Right hindlimb (tissue), 1 donor: ENCODE data around the gene IL31RA.
"Not testable (repeated sequence)": the region's sequence is repeated elsewhere in the genome, so short reads cannot be mapped to it uniquely, and the experiment has no call there.

ENCODE experiments used
- DNase-seq: peaks from one replicate; pipeline ENCODE4 v3.0.0-alpha.2; 2018

The IL31RA gene

GRCh38 chr5:55850839-55851674, at the start of gene IL31RA:
Gene IL31RA, plus strand, starts transcription at chr5:55851357. Its CDS starts 214 bp downstream, at chr5:55851571.
- DNase-seq, result no peak

DNA sequence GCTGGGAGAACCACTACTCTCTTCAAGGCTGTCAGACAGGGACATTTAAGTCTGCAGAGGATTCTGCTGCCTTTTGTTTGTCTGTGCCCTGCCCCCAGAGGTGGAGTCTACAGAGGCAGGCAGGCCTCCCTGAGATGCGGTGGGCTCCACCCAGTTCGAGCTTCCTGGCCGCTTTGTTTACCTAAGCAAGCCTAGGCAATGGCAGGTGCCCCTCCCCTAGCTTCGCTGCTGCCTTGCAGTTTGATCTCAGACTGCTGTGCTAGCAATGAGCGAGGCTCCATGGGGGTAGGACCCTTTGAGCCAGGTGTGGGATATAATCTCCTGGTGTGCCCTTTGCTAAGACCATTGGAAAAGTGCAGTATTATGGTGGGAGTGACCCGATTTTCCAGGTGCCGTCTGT, 42.3 kb upstream of the IL31RA start:
- DNase-seq, result not testable (repeated sequence)

DNA sequence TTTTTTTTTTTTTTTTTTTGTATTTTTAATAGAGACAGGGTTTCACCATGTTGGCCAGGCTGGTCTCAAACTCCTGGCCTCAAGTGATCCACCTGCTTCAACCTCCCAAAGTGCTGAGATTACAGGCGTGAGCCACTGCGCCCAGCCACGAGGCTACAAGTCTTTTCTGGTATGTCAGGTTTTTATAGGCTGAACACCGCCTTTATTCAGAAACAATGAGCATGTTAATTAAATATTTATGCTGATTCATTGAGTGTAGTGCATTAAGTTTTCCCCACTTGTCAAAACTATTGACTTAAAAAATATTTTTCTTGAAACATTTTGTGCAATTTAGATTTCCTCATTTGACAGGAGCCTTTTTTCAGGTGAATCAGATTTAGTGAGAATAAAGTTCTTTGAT, 35.2 kb upstream of the IL31RA start:
- DNase-seq, result not testable (repeated sequence)

DNA sequence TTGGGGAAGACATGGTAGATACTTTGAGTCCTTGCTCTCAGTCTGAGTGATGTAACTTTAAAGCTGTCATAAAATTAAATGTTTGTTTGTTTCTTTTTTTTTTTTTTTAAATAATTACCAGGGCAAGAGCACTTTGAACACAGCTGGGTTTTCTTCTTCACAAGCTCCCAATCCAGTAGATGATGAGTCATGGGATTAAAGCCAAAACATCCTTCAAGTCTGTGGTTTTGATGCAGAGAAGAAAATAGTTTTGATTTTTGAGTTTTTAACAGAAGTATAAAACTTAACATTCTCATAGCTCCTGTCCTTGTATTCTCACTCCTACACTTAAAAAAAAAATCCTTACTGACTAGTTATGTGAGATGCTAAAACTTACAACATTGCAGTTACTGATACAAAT, 34.8 kb upstream of the IL31RA start:
- DNase-seq, result no peak

DNA sequence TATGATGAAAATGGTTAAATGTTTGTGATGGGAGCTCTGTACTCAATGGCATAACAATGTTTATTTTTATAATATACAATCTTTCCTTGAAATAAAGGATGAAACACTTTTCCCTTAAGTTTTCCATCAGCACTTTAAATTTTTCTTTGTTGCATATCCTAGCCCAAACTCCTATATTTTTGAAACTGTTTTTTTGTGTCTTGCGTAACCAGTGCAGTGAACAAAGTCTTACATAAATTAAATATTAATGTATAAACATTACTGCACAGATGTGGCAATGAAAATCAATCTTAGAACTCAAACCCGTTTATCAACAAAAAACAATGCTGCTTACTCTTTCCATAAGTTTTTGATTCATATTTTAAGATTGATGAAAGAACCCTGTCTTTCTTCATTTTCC, 34.1 kb upstream of the IL31RA start:
- no peak for DNase-seq

GRCh38 chr5:55820488-55820887, 30.7 kb upstream of the IL31RA start:
- no peak for DNase-seq

GRCh38 chr5:55821731-55822512, 29.2 kb upstream of the IL31RA start:
- DNase-seq, result peak; percentile 58

DNA sequence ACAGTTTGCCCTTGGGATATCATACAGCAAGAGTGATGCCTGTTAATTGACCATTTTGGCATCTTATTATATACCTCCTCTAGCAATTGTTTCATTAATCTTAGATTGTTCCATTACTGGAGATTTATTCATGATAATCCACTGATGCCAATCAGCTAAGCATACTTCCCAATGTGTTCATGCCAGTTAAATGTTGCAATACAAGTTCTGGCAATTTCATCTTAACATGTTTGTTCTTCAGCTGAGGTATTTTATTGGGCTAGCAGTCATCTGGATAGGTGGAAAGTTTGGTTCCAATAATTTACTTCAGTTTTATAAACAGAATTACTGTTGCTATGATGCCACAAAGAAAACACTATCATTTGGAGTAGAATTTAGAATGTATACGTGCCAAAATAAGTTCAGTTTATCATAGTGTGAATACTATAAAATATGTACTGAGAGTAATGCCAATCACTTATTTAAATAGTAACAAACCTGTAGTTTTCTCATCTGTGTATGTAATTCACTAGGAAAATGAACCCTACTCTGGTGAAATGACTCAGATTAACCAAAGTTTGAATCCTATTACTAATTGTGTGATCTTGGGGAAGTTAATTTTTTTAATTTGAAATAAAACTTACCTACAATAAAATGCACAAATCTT, 27.9 kb upstream of the IL31RA start:
- DNase-seq, result no peak

DNA sequence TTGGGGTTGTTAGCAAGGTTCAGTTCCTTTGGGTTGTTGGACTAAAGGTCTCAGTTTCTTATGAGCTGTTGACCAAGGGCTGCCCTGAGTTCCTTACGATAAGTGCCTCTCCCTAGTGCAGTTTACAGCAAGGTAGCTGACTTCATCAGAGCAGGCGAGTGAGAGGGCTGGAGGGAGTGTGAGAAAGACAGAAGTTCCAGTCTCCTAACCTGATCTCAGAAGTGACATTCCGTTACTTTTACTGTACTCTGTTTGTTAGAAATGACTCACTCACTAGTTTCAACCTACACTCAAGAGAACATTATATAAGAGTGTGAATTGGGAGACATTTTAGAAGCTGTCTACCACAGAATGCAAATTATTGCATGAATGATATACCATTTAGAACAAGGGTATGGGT, 21.2 kb upstream of the IL31RA start:
- DNase-seq, result no peak

DNA sequence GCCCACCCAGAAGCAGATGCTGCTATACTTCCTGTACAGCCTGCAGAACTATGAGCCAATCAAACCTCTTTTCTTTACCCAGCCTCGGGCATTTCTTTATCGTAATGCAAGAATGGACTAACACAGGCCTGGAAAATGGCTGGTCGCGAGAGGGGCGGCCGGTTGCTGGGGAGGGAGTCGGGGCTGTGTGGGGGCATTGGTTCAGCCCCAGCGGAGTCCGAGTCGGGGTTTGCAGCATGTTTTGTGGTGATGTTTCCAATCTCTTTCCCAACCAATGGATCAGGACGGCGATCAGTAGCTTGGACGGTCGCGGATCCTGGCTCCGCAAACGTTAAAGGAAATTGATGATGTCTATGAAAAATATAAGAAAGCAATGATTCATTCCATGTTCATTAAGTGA, 18.7 kb upstream of the IL31RA start:
- DNase-seq, result no peak

DNA sequence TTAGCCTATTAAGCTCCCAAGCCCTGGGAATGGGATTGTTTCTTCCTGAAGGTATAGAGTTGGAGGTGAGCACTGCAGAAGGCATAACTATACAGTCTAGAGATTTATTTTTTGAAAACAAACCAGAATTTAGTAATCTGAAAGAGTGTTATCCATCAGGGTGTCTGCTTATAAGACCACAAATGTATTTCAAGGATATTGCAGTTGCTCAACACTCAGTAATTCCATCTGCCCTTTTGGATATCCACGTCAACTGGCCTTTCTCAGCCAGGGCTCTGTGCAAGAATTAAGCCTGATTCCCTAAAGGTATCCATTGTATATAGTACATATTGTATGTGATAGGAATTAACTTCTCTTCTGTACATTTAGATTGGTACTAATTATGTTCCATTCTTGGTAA, 15.0 kb upstream of the IL31RA start:
- no peak for DNase-seq

DNA sequence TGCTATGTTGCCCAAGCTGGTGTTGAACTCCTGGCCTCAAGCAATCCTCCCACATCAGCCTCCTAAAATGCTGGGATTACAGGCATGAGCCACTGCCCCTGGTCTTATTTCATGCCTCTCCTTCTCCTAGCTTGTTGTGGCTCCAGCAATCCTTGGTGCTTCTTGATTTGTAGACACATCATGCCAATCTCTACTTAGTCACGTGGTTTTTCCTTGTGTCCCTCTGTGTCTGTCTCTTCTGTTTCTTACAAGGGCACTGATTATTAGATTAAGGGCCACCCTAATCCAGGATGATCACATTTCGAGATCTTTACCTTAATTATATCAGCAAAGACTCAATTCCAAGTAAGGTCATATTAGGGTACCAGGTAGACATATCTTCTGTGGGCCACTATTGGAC, 9.2 kb upstream of the IL31RA start:
- no peak for DNase-seq

DNA sequence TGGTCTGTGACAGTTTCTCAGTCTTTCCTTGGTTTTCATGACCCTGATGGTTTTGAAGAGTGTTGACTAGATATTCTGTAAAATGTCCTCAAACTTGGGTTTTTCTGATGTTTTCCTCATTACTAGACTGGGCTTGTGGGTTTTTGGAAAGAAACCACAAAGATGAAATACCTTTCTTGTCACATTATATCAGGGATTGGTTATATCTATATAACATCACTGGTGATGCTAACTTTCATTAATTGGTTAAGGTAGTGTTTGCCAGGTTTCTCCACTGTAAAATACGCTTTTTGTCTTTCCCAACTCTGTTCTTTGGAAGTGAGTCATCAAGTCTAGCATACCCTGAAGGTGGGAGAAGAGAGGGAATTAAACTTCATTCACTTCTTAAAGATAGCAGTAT, 3.3 kb upstream of the IL31RA start:
- no peak for DNase-seq

- DNase-seq, result no peak
Measured at GRCh38 chr5:55848783-55849182, 2.4 kb upstream of the IL31RA start.

GRCh38 chr5:55851675-55851979, 470 bp downstream of the IL31RA start:
- no peak for DNase-seq

DNA sequence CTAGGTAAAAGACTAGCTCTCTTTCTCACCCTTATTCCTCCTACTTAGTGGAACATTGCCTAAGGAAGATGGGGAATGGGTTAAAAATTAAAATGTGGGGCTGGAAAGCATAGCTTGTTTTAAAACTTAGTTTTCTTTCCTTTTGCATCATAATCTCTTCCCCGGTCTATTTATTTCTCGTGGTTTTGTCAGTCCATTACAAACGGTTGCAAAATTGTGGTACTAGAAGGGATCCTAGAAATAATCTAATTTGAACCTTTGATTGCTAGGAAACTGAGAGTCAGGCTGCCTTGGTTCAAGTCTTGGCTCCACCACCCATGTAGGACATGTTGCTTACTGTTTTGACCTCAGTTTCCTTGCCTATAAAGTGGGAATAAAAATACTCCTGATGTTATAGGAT, 1.3 kb downstream of the IL31RA start:
- DNase-seq, result no peak

DNA sequence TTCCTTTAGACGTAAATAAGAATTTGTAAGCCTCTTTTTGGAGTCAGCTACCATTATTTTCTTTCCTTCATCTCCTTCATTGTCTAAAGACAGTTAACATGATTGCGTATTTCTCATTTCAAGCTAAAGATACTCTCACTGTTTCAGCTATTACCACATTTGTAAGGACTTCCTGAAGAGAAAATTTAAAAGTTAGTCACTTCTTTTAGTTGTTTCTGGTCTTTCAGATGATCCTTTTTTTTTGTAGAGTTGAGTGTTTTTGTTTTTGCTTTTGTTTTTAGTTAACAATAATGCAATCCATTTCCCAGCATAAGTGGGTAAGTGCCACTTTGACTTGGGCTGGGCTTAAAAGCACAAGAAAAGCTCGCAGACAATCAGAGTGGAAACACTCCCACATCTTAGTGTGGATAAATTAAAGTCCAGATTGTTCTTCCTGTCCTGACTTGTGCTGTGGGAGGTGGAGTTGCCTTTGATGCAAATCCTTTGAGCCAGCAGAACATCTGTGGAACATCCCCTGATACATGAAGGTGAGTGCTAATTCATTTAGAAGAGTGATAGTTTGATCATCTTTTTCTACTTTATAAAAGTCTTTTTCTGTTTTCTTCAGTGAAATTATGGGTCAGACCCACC, 2.0 kb downstream of the IL31RA start:
- no peak for DNase-seq

DNA sequence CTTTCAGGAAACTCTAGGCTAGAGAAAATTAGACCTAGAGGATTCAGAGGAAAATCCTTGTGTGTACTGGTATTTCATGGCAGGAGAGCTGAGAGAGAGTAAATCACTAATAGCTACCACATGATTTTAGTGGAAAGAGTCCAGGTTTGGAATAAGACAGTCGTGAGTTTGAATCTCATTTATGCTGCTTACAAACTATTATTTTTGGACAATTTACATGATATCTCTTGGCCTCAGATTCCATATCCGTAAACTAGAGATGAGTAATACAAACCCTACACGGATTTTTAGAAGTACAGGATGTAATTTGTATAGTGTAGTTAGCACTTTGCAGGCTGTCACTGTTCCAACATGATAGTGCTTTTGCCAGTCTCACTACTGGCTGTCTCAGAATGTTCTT, 2.7 kb downstream of the IL31RA start:
- DNase-seq, result no peak

DNA sequence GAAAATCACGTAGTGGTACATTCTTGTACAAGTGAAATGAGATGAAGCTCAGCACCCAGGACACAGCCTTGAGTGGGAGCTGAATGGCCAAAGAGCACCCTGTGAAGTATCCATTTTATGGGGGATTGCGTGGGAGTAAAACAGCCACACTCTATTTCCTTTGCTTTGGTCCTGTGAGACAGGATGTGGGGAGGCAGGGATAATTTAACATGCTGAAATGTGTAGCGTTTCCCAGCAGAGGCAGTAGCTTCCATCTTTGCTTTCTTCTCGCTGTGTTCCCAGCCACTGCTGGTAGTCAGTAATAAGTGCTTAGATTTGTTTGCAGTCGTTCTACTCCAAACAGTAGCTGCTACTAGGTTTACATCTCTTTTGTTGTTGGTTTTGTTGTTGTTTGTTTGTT, 4.4 kb downstream of the IL31RA start:
- DNase-seq, result no peak

- DNase-seq, result no peak
Measured at GRCh38 chr5:55856516-55857246, 5.5 kb downstream of the IL31RA start.

GRCh38 chr5:55857247-55857640, 6.1 kb downstream of the IL31RA start:
- DNase-seq, result no peak

GRCh38 chr5:55858104-55858503, 6.9 kb downstream of the IL31RA start:
- no peak for DNase-seq

- no peak for DNase-seq
Measured at GRCh38 chr5:55860288-55860687, 9.1 kb downstream of the IL31RA start.
